HepG2 (cell line): ENCODE measurements around the gene SLC51B. TPM values are rescaled to one million over a fixed set of nuclear protein-coding genes. Genes with fewer than 3 reads are reported as not detected.
A peak's percentile ranks its signal among the peaks of the same experiment; 100 is the strongest.

ENCODE experiments used
- FOXM1 ChIP-seq: sonication (generic); formaldehyde crosslinking; IDR thresholded peaks from 2 replicates; pipeline ENCODE4 v1.5.0; 2020; ENCODE audit warnings: missing genetic modification reagents
- KDM1A ChIP-seq: IDR thresholded peaks from 2 replicates; pipeline ENCODE4 v1.6.1; 2016; ENCODE audit warnings: missing compliant biosample characterization
- KDM5B ChIP-seq: sonication (generic); formaldehyde crosslinking; IDR thresholded peaks from 2 replicates; pipeline ENCODE4 v1.4.0; 2020; ENCODE audit warnings: missing genetic modification reagents, mild to moderate bottlenecking, borderline replicate concordance
- RBM39 ChIP-seq: fragments of 200-400 bp; formaldehyde crosslinking; IDR thresholded peaks from one replicate; pipeline ENCODE4 v1.6.1; 2018; ENCODE audit warnings: antibody characterized with exemption, mild to moderate bottlenecking, low read depth, low read length; ENCODE audit not compliant: poor library complexity, severe bottlenecking
- SAP130 ChIP-seq: IDR thresholded peaks from 2 replicates; pipeline ENCODE4 v1.6.1; 2016; ENCODE audit warnings: low read depth
- SIX4 ChIP-seq: sonication (generic); formaldehyde crosslinking; IDR thresholded peaks from 2 replicates; pipeline ENCODE4 v1.4.0; 2020; ENCODE audit warnings: missing genetic modification reagents
- TOPORS ChIP-seq: sonication (generic); formaldehyde crosslinking; IDR thresholded peaks from 2 replicates; pipeline ENCODE4 v1.8.0; 2023; ENCODE audit warnings: mild to moderate bottlenecking, missing genetic modification reagents
- ZNF101 ChIP-seq: sonication (generic); formaldehyde crosslinking; IDR thresholded peaks from 2 replicates; pipeline ENCODE4 v1.4.0; 2020; ENCODE audit warnings: mild to moderate bottlenecking, low read depth, missing genetic modification reagents, borderline replicate concordance
- ZNF780A ChIP-seq: sonication (generic); formaldehyde crosslinking; IDR thresholded peaks from 2 replicates; pipeline ENCODE4 v1.8.0; 2022; ENCODE audit warnings: mild to moderate bottlenecking, missing genetic modification reagents, moderate library complexity
- ZZZ3 ChIP-seq: sonication (generic); formaldehyde crosslinking; IDR thresholded peaks from 2 replicates; pipeline ENCODE4 v1.4.0; 2020; ENCODE audit warnings: missing genetic modification reagents, mild to moderate bottlenecking, borderline replicate concordance
- polyA plus RNA-seq, 8 experiments: library from polyadenylated mRNA; depleted of rRNA in 3 of 8; stranded (reverse) in 7 of 8; unstranded in 1 of 8; fragments of >200 nt; fragmentation: Illumina TruSeq in 4 of 8; extraction: Trizol in 4 of 8; gene quantifications; 2 replicates each; pipeline versions ENCODE4 v1.2.1 to v1.2.3, GENCODE V29; 2011 to 2016; ENCODE audit warnings: low read depth in 4 of 8, missing spikeins in 1 of 8, mixed read lengths in 1 of 8; ENCODE audit not compliant: insufficient read depth in 1 of 8
- total RNA-seq, 5 experiments: library from RNA; depleted of rRNA; stranded (reverse); fragments of >200 nt; fragmentation: Illumina TruSeq; extraction: Trizol; gene quantifications; 2 replicates each; pipeline ENCODE4 v1.2.3, GENCODE V29; 2016; ENCODE audit warnings: low read depth in 1 of 5
- TF ChIP-seq, protein P1 (sequence below): sonication (generic); formaldehyde crosslinking; IDR thresholded peaks from 2 replicates; pipeline ENCODE4 v1.9.0; 2021; ENCODE audit warnings: missing genetic modification reagents, borderline replicate concordance
- TF ChIP-seq, protein P2 (sequence below): sonication (generic); formaldehyde crosslinking; conservative IDR thresholded peaks from 2 replicates; pipeline ENCODE4 v1.8.0; 2022; ENCODE audit warnings: mild to moderate bottlenecking, moderate library complexity, missing genetic modification reagents
- TF ChIP-seq, protein P3 (sequence below): IDR thresholded peaks from 2 replicates; pipeline ENCODE4 v1.6.1; 2016; ENCODE audit warnings: missing compliant biosample characterization, missing genetic modification reagents, borderline replicate concordance
- TF ChIP-seq, protein P4 (sequence below): IDR thresholded peaks from 2 replicates; pipeline ENCODE4 v1.6.1; 2016; ENCODE audit warnings: missing genetic modification reagents, missing compliant biosample characterization
- TF ChIP-seq, protein P5 (sequence below): sonication (generic); formaldehyde crosslinking; IDR thresholded peaks from 2 replicates; pipeline ENCODE4 v1.5.0; 2020; ENCODE audit warnings: mild to moderate bottlenecking, missing genetic modification reagents, borderline replicate concordance

SLC51B gene
- total and polyA plus RNA-seq, 2 of the 13 experiments (the other 11 are each of a cell fraction or from before 2014, with no cell fraction given): 14.9 to 17.1 TPM

DNA sequence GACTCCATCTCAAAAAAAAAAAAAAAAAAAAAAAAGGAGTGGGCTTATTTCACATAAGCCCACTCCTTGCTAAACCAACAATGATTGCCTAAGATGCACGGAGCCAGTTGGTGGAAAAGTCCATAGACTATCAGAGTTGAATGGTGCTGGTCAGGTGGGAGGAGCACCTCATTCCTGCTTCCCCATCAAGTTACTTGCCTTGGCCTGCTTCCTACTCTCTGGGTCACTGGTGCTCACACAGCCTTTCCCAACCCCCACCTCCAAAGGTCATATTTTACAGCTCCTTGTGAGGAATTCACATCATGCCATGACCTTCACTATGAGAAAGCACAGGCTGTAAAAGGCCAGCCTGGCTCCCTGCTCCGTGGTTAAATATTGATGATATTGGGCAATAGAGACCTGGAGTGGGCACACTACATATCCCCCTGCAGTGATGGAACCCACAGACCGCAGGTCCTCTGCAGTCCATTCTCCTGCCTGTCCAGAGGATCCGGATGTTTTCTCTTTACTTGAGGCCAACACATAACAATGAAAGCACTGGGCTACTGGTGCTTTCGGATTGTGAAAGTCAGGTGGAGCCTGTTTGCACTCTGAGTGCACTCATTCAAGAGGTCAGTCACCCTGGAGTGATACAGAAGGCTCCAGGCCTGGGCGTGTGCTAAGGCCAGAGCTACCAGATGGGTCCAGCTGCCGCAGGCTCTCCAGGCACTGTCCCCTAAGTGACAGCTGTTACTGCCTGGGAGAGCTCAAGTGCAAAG is at the start of gene SLC51B (continued):
- TF ChIP-seq ZNF101 (CRISPR knock-in tag) (no peak), ZNF780A (no peak), ZZZ3 (CRISPR knock-in tag) (peak; percentile 53; the same call in 1 of the 2 replicates), KDM5B (CRISPR knock-in tag) (peak; percentile 50; the same call in 1 of the 2 replicates), SIX4 (CRISPR knock-in tag) (no peak), SAP130 (CRISPR knock-in tag) (peak; percentile 95), TOPORS (CRISPR knock-in tag) (0 out of 2 replicates have a peak, but pooled peaks have one; percentile 8), KDM1A (CRISPR knock-in tag) (peak; percentile 74; the same call in 1 of the 2 replicates), RBM39 (no peak), FOXM1 (CRISPR knock-in tag) (no peak)
- TF ChIP-seq, protein P1, sequence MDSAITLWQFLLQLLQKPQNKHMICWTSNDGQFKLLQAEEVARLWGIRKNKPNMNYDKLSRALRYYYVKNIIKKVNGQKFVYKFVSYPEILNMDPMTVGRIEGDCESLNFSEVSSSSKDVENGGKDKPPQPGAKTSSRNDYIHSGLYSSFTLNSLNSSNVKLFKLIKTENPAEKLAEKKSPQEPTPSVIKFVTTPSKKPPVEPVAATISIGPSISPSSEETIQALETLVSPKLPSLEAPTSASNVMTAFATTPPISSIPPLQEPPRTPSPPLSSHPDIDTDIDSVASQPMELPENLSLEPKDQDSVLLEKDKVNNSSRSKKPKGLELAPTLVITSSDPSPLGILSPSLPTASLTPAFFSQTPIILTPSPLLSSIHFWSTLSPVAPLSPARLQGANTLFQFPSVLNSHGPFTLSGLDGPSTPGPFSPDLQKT (CRISPR knock-in tag): no peak
- TF ChIP-seq, protein P2, sequence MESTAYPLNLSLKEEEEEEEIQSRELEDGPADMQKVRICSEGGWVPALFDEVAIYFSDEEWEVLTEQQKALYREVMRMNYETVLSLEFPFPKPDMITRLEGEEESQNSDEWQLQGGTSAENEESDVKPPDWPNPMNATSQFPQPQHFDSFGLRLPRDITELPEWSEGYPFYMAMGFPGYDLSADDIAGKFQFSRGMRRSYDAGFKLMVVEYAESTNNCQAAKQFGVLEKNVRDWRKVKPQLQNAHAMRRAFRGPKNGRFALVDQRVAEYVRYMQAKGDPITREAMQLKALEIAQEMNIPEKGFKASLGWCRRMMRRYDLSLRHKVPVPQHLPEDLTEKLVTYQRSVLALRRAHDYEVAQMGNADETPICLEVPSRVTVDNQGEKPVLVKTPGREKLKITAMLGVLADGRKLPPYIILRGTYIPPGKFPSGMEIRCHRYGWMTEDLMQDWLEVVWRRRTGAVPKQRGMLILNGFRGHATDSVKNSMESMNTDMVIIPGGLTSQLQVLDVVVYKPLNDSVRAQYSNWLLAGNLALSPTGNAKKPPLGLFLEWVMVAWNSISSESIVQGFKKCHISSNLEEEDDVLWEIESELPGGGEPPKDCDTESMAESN: peak; percentile 67
- TF ChIP-seq, protein P3, sequence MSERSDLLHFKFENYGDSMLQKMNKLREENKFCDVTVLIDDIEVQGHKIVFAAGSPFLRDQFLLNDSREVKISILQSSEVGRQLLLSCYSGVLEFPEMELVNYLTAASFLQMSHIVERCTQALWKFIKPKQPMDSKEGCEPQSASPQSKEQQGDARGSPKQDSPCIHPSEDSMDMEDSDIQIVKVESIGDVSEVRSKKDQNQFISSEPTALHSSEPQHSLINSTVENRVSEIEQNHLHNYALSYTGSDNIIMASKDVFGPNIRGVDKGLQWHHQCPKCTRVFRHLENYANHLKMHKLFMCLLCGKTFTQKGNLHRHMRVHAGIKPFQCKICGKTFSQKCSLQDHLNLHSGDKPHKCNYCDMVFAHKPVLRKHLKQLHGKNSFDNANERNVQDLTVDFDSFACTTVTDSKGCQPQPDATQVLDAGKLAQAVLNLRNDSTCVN (CRISPR knock-in tag): peak; percentile 55; the same call in 1 of the 2 replicates
- TF ChIP-seq, protein P4, sequence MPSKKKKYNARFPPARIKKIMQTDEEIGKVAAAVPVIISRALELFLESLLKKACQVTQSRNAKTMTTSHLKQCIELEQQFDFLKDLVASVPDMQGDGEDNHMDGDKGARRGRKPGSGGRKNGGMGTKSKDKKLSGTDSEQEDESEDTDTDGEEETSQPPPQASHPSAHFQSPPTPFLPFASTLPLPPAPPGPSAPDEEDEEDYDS (CRISPR knock-in tag): peak; percentile 70
- TF ChIP-seq, protein P5, sequence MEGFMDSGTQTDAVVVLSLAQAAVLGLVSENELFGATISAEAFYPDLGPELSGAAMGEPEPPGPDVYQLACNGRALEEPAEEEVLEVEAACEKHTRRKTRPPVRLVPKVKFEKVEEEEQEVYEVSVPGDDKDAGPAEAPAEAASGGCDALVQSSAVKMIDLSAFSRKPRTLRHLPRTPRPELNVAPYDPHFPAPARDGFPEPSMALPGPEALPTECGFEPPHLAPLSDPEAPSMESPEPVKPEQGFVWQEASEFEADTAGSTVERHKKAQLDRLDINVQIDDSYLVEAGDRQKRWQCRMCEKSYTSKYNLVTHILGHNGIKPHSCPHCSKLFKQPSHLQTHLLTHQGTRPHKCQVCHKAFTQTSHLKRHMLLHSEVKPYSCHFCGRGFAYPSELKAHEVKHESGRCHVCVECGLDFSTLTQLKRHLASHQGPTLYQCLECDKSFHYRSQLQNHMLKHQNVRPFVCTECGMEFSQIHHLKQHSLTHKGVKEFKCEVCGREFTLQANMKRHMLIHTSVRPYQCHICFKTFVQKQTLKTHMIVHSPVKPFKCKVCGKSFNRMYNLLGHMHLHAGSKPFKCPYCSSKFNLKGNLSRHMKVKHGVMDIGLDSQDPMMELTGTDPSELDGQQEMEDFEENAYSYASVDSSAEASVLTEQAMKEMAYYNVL: peak; percentile 94; the same call in 1 of the 2 replicates
